Right cardiac atrium (tissue), 5 donors: ENCODE results near the gene IQSEC1. TPM values are rescaled to one million over a fixed set of nuclear protein-coding genes. Genes with fewer than 3 reads are reported as not detected.

Source experiments
- ATAC-seq, 2 donors: fragments of 200-7000 bp; cut with Tn5 transposase; one replicate each; pipeline versions ENCODE4 v1.8.0 to v1.9.1; 2020; ENCODE audit warnings: moderate library complexity in 2 of 2, mild to moderate bottlenecking in 1 of 2
- DNase-seq, 3 donors: peaks; one replicate each; pipeline ENCODE4 v3.0.0-alpha.2; 2020
- H3K27ac ChIP-seq: one replicate; pipeline ENCODE4 v1.5.1; 2013; ENCODE audit warnings: mild to moderate bottlenecking, low read length, control low read depth, moderate library complexity
- H3K27me3 ChIP-seq: one replicate; pipeline ENCODE4 v1.6.1; 2013; ENCODE audit not compliant: control insufficient read depth, insufficient read depth
- H3K4me1 ChIP-seq: one replicate; pipeline ENCODE4 v1.6.1; 2013; ENCODE audit warnings: low read length; ENCODE audit not compliant: control insufficient read depth, insufficient read depth
- H3K4me3 ChIP-seq: one replicate; pipeline ENCODE4 v1.5.1; 2013; ENCODE audit warnings: low read length, control low read depth
- H3K9me3 ChIP-seq: one replicate; pipeline ENCODE4 v1.6.1; 2013; ENCODE audit warnings: low read length; ENCODE audit not compliant: control insufficient read depth
- WGBS: extraction: QIAGEN DNeasy Blood & Tissue Kit; methylation state at CpG from one replicate; pipeline ENCODE4 v1.1.7; 2013; 5-methylcytosine and 5-hydroxymethylcytosine counted together
- intact Hi-C, 4 donors: fragments of 100-400 bp; cut with DNase I; formaldehyde crosslinking; loops; one replicate each; pipeline versions ENCODE4 v1.11.0 to v1.14.0; 2022 to 2023
- polyA plus RNA-seq: library from polyadenylated mRNA; stranded (reverse); fragments of 200-250 nt; gene quantifications from one replicate; pipeline ENCODE4 v1.2.3, GENCODE V29; 2013
- total RNA-seq, 4 donors: library from RNA; stranded (reverse); fragmentation: NEBNext Ultra II Directional; extraction: Animal tissue kit (Norgen Biotek cat#: 25700); gene quantifications; one replicate each; pipeline ENCODE4 v1.2.1, GENCODE V29; 2021
- donor health status: healthy with polysubstance abuse.
- donor health status: DM: no; HTN: yes; CAD: no.
- donor health status: DM: no; HTN: no; CAD: no.
- donor health status: DM: no; HTN: yes; CAD: no; lungs with severe emphysema.
- donor health status: DM: yes; HTN: yes; CAD: no.

The IQSEC1 gene
- total and polyA plus RNA-seq, 5 donors = 31.1 to 72.6 (median 61.9) TPM

GRCh38 chr3:12905316-12906071 is 167.7 kb downstream of the IQSEC1 start:
- DNase-seq (peak; percentile 17 to 64 (median 48)), ATAC-seq (peak in 1 of 2 donors; percentile 9)
- Histone ChIP-seq H3K27ac (peak overlapping the region; percentile 16), H3K4me1 (no peaks in the 10 kb centered on the region), H3K27me3 (no peaks in the 10 kb centered on the region), H3K9me3 (no peaks in the 10 kb centered on the region), H3K4me3 (no peak overlapping the region)
- intact Hi-C loops = no loop called here
- WGBS = 78% methylated on average over 21 of the region's 21 CpGs

- 74% methylated on average over 7 of the region's 7 CpGs for WGBS
- ATAC-seq = no peak
- no peaks in the 10 kb centered on the region for H3K4me1 ChIP-seq
- no peaks in the 10 kb centered on the region for H3K27me3 ChIP-seq
- intact Hi-C loops = no loop called here
- no peak for DNase-seq
- no peaks in the 10 kb centered on the region for H3K9me3 ChIP-seq
- H3K4me3 ChIP-seq = no peak overlapping the region
- H3K27ac ChIP-seq = no peak overlapping the region
Measured at GRCh38 chr3:12904951-12905315, 168.3 kb downstream of the IQSEC1 start.

- intact Hi-C loops = no loop called here
- WGBS = 90% methylated on average over 7 of the region's 7 CpGs
- H3K27me3 ChIP-seq = no peaks in the 10 kb centered on the region
- DNase-seq (peak; percentile 12 to 45 (median 39)), ATAC-seq (no peak)
- no peak overlapping the region for H3K27ac ChIP-seq
- no peak overlapping the region for H3K4me3 ChIP-seq
- H3K4me1 ChIP-seq = no peaks in the 10 kb centered on the region
- H3K9me3 ChIP-seq = no peaks in the 10 kb centered on the region
Measured at GRCh38 chr3:12903881-12904280, 169.3 kb downstream of the IQSEC1 start.

GRCh38 chr3:12903000-12903800 is 170.0 kb downstream of the IQSEC1 start:
- intact Hi-C loops = no loop called here
- Histone ChIP-seq H3K27me3 (no peaks in the 10 kb centered on the region), H3K4me3 (no peak overlapping the region), H3K9me3 (no peaks in the 10 kb centered on the region), H3K27ac (no peak overlapping the region), H3K4me1 (no peaks in the 10 kb centered on the region)
- ATAC-seq = no peak
- peak in 2 of 3 donors; percentile 26 to 38 for DNase-seq
- WGBS = 84% methylated on average over 20 of the region's 20 CpGs

- Histone ChIP-seq H3K4me3 (no peak overlapping the region), H3K27me3 (no peaks in the 10 kb centered on the region), H3K27ac (no peak overlapping the region), H3K4me1 (no peaks in the 10 kb centered on the region), H3K9me3 (no peaks in the 10 kb centered on the region)
- intact Hi-C loops = no loop called here
- DNase-seq (peak; percentile 7 to 59 (median 47)), ATAC-seq (no peak)
- 82% methylated on average over 24 of the region's 24 CpGs for WGBS
Measured at GRCh38 chr3:12902181-12902999, 170.8 kb downstream of the IQSEC1 start.

GRCh38 chr3:12901623-12902045 is 171.6 kb downstream of the IQSEC1 start:
- Histone ChIP-seq H3K27ac (no peak overlapping the region), H3K4me1 (no peaks in the 10 kb centered on the region), H3K4me3 (no peak overlapping the region), H3K9me3 (no peaks in the 10 kb centered on the region), H3K27me3 (no peaks in the 10 kb centered on the region)
- intact Hi-C loops = no loop called here
- whole genome bisulfite sequencing = 78% methylated on average over 6 of the region's 6 CpGs
- ATAC-seq (no peak), DNase-seq (peak; percentile 12 to 54 (median 30))

GRCh38 chr3:12900885-12901411 is 172.3 kb downstream of the IQSEC1 start:
- Histone ChIP-seq H3K4me1 (peaks cover 3% of the 10 kb centered on the region), H3K27me3 (no peaks in the 10 kb centered on the region), H3K4me3 (no peak overlapping the region), H3K9me3 (no peaks in the 10 kb centered on the region), H3K27ac (no peak overlapping the region)
- ATAC-seq = no peak
- peak; percentile 10 to 59 (median 50) for DNase-seq
- 94% methylated on average over 22 of the region's 22 CpGs for WGBS
- intact Hi-C loops = no loop called here

- no peaks in the 10 kb centered on the region for H3K9me3 ChIP-seq
- ATAC-seq = no peak
- H3K27ac ChIP-seq = no peak overlapping the region
- DNase-seq = peak in 1 of 3 donors; percentile 58
- H3K4me3 ChIP-seq = no peak overlapping the region
- intact Hi-C loops = loop anchor here in 2 of 4 donors (10.0 kb wide), 1 partner anchor 86 kb away; no protein-coding TSS in a partner anchor
- H3K27me3 ChIP-seq = no peaks in the 10 kb centered on the region
- H3K4me1 ChIP-seq = peaks cover 8% of the 10 kb centered on the region
- WGBS = 90% methylated on average over 40 of the region's 40 CpGs
Measured at GRCh38 chr3:12898965-12899755, 174.1 kb downstream of the IQSEC1 start.

GRCh38 chr3:12898290-12898964 is 174.8 kb downstream of the IQSEC1 start:
- ATAC-seq = no peak
- H3K27ac ChIP-seq = no peak overlapping the region
- H3K4me3 ChIP-seq = no peak overlapping the region
- H3K9me3 ChIP-seq = no peaks in the 10 kb centered on the region
- H3K27me3 ChIP-seq = no peaks in the 10 kb centered on the region
- intact Hi-C loops = loop anchor here in 2 of 4 donors (10.0 kb wide), 1 partner anchor 86 kb away; no protein-coding TSS in a partner anchor
- WGBS = 84% methylated on average over 22 of the region's 22 CpGs
- H3K4me1 ChIP-seq = peaks cover 8% of the 10 kb centered on the region
- peak in 1 of 3 donors; percentile 21 for DNase-seq
